ENCODE measurements around the gene TRIB2. TPM values are rescaled to one million over a fixed set of nuclear protein-coding genes. Genes with fewer than 3 reads are reported as not detected.

Gene TRIB2
- total and polyA plus RNA-seq, 2 experiments from 2014 or later, result 42.3 to 73.2 TPM

DNA sequence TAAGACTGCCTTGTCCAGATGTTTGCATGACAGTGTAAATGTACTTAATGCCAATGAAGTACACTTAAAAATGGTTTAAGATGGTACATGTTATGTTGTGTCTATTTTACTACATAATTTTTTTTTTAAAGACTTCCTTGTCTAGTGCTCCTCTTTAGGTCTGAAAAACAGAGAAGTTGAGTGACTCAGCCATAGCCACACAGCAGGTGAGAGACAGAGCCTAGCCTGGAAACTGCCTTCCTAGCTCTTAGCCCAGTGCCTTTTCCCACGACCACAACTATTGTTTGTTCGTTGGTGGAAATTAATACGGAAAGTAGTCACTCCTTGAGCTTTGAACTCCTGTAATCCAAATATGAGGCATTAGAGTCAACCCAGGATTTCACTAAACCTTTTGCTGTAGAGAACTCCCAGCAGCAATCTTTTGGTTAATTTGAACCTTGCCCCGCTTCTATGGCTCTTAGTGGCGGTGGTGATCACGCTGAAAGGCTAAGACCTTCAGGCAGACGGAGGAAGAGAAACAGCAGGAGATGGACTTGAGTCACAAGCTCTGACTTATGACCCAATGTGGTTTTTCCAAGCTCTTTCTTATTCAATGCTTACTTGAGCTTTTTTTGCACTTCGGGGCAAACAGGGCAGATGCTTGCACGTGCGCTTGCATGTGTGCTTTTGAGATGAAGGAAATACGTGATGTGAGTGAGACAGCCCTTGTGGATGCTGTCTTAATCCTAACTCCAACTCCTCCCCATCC, 21.2 kb downstream of the TRIB2 start:
- H3K4me1 ChIP-seq (ENCODE audit: low read depth), result peaks cover 17% of the 10 kb centered on the region
- H3K36me3 ChIP-seq, result peaks cover 35% of the 10 kb centered on the region
- peak in 1 of 2 donors; percentile 60 for DNase-seq (ENCODE audit: low read depth in 1 of 2, low spot score in 1 of 2)
- peak overlapping the region; percentile 26 for H3K27ac ChIP-seq
- TF ChIP-seq CTCF (IDR thresholded peaks at IDR 0.05; ENCODE audit: low read depth, low read length), result no peak
- no peaks in the 10 kb centered on the region for H3K9me3 ChIP-seq (ENCODE audit: low read depth)
- no peak overlapping the region for H3K4me3 ChIP-seq
- no peaks in the 10 kb centered on the region for H3K27me3 ChIP-seq

GRCh38 chr2:12739721-12740254, 23.1 kb downstream of the TRIB2 start:
- Histone ChIP-seq H3K27me3 (no peaks in the 10 kb centered on the region), H3K27ac (no peak overlapping the region), H3K36me3 (peaks cover 35% of the 10 kb centered on the region), H3K4me3 (no peak overlapping the region), H3K9me3 (ENCODE audit: low read depth) (no peaks in the 10 kb centered on the region), H3K4me1 (ENCODE audit: low read depth) (peaks cover 9% of the 10 kb centered on the region)
- no peak for DNase-seq (ENCODE audit: low read depth in 1 of 2, low spot score in 1 of 2)
- no peak for TF ChIP-seq CTCF (IDR thresholded peaks at IDR 0.05; ENCODE audit: low read depth, low read length)

DNA sequence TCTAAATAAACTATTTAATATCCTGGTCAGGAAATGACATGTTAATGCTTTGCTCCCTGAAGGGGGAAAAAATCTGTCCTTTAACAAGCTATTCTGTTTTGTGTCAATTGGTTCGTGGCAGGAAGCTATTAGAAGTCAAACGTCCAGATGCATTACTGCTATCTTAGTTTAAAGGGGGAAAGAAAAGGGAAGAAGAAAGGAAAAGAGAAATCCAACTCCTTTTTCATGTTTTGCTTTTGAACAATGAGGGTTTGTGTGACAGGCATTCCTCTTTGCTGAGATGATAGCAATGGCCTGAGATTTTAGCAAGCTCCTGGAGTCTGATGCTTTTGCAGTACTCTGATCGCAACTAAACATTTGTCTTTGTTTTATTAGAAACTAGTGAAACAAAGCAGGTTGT, 24.6 kb downstream of the TRIB2 start:
- Histone ChIP-seq H3K4me3 (no peak overlapping the region), H3K27me3 (no peaks in the 10 kb centered on the region), H3K36me3 (peaks cover 35% of the 10 kb centered on the region), H3K27ac (peak overlapping the region; percentile 77), H3K4me1 (ENCODE audit: low read depth) (peaks cover 3% of the 10 kb centered on the region), H3K9me3 (ENCODE audit: low read depth) (no peaks in the 10 kb centered on the region)
- DNase-seq (ENCODE audit: low read depth in 1 of 2, low spot score in 1 of 2), result no peak
- TF ChIP-seq CTCF (IDR thresholded peaks at IDR 0.05; ENCODE audit: low read depth, low read length), result no peak

GRCh38 chr2:12742891-12743290, 26.2 kb downstream of the TRIB2 start:
- peaks cover 3% of the 10 kb centered on the region for H3K4me1 ChIP-seq (ENCODE audit: low read depth)
- no peak for DNase-seq (ENCODE audit: low read depth in 1 of 2, low spot score in 1 of 2)
- H3K27me3 ChIP-seq, result no peaks in the 10 kb centered on the region
- H3K4me3 ChIP-seq, result no peak overlapping the region
- no peak overlapping the region for H3K27ac ChIP-seq
- H3K9me3 ChIP-seq (ENCODE audit: low read depth), result no peaks in the 10 kb centered on the region
- peaks cover 30% of the 10 kb centered on the region for H3K36me3 ChIP-seq
- no peak for TF ChIP-seq CTCF (IDR thresholded peaks at IDR 0.05; ENCODE audit: low read depth, low read length)

DNA sequence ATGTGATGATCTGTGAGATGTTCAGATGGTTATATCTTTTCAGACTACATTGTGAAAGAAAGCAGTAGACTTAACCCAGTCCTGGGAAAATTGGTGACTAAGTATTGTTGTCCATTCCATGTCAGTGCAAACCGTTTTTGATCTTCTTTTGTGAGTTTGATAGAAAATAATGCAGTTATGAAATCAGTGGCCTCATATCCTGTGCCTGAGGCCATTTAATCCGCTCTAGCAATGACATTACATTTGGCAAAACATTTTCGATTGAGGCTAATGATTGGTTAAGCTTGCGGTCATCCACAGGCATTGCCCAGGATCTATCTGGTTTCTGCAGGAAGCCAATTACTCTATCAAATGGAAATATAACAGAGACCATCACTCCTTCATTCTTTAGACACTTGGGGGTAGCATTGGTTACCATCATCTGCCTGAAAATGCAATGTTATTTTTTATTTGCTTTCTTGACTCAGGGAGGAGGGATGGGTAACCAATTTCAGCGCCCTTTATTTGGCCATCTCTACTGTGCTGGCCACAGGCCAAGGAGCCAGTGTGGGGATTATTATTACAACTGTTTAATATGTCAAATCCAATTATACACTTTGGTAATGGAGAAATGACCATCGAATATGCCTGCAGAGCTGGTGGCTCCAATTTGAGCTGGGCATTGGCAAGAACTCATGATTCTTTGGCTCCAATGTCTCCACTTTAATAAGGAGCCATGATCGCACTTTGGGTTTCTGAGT, 33.6 kb downstream of the TRIB2 start:
- H3K9me3 ChIP-seq (ENCODE audit: low read depth), result no peaks in the 10 kb centered on the region
- TF ChIP-seq CTCF (IDR thresholded peaks at IDR 0.05; ENCODE audit: low read depth, low read length), result no peak
- DNase-seq (ENCODE audit: low read depth in 1 of 2, low spot score in 1 of 2), result no peak
- H3K36me3 ChIP-seq, result no peaks in the 10 kb centered on the region
- no peaks in the 10 kb centered on the region for H3K4me1 ChIP-seq (ENCODE audit: low read depth)
- H3K27me3 ChIP-seq, result no peaks in the 10 kb centered on the region
- no peak overlapping the region for H3K27ac ChIP-seq
- H3K4me3 ChIP-seq, result no peak overlapping the region

Data from cardiac muscle cell (in vitro differentiated cells and primary cell).